Measurements from ENCODE around the gene EIF2AK3.

DNA sequence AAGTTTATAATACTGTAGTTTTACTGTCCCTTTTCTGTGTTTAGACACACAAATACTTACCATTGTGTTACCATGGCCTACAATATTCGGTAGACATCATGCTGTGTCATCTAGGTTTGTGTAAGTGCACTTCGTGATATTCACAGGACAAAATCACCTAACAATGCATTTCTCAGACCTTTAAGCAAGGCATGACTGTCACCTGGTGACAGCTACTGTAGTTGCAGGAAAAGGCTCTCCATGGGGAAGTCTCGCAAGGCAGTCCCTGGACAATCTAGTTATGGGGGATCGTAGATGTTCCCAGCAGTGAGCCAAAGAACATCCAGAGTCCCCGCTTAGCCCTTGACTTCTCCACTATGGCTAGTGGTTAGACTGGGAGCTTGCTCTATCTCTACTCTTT, 73.1 kb downstream of the EIF2AK3 start:
- TF ChIP-seq EZH2 (IDR thresholded peaks at IDR 0.05; ENCODE audit: borderline replicate concordance, low read length), result no peak
- TF ChIP-seq, protein P1, sequence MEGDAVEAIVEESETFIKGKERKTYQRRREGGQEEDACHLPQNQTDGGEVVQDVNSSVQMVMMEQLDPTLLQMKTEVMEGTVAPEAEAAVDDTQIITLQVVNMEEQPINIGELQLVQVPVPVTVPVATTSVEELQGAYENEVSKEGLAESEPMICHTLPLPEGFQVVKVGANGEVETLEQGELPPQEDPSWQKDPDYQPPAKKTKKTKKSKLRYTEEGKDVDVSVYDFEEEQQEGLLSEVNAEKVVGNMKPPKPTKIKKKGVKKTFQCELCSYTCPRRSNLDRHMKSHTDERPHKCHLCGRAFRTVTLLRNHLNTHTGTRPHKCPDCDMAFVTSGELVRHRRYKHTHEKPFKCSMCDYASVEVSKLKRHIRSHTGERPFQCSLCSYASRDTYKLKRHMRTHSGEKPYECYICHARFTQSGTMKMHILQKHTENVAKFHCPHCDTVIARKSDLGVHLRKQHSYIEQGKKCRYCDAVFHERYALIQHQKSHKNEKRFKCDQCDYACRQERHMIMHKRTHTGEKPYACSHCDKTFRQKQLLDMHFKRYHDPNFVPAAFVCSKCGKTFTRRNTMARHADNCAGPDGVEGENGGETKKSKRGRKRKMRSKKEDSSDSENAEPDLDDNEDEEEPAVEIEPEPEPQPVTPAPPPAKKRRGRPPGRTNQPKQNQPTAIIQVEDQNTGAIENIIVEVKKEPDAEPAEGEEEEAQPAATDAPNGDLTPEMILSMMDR (IDR thresholded peaks at IDR 0.05; ENCODE audit: low read length), result no peak

Data from OCI-LY1 (cell line).